Activated CD8-positive, alpha-beta T cell treated with anti-CD3 and anti-CD28 coated beads for 36 hours (primary cell): ENCODE data around the gene PERCC1. TPM values are rescaled to one million over a fixed set of nuclear protein-coding genes. Genes with fewer than 3 reads are reported as not detected.

Experiments
- ATAC-seq: fragments of 200-7000 bp; cut with Tn5 transposase; one replicate; pipeline ENCODE4 v1.10.0; 2021; ENCODE audit warnings: mild to moderate bottlenecking, moderate library complexity
- CTCF ChIA-PET: fragments of 350-600 bp; sonication (Branson Sonifier 250); formaldehyde crosslinking; loops from one replicate; lab custom pipeline; 2021; ENCODE audit warnings: antibody characterized with exemption; lab: Charles Lee
- POLR2A ChIA-PET: fragments of 350-600 bp; sonication (Branson Sonifier 250); formaldehyde crosslinking; loops from one replicate; lab custom pipeline; 2021; ENCODE audit warnings: antibody characterized with exemption; lab: Charles Lee
- DNase-seq: peaks from one replicate; pipeline ENCODE4 v3.0.0-alpha.2; 2020
- H3K27ac Mint-ChIP-seq: one replicate; pipeline ENCODE4 v1.8.0; 2021; ENCODE audit warnings: mild to moderate bottlenecking, mixed read lengths
- H3K27me3 Mint-ChIP-seq: one replicate; pipeline ENCODE4 v1.8.0; 2021; ENCODE audit warnings: mixed read lengths
- H3K36me3 Mint-ChIP-seq: one replicate; pipeline ENCODE4 v1.8.0; 2021; ENCODE audit warnings: low read depth, mixed read lengths
- H3K4me1 Mint-ChIP-seq: one replicate; pipeline ENCODE4 v1.8.0; 2021; ENCODE audit warnings: low read depth, mixed read lengths
- H3K4me3 Mint-ChIP-seq: one replicate; pipeline ENCODE4 v1.8.0; 2021; ENCODE audit warnings: mild to moderate bottlenecking, moderate library complexity, mixed read lengths
- H3K9me3 Mint-ChIP-seq: one replicate; pipeline ENCODE4 v1.8.0; 2021; ENCODE audit warnings: mixed read lengths
- intact Hi-C: fragments of 100-400 bp; cut with micrococcal nuclease; formaldehyde crosslinking; loops from one replicate; pipeline ENCODE4 v1.10.0; 2022
- total RNA-seq, 2 experiments: library from RNA; stranded (reverse); gene quantifications; one replicate each; pipeline ENCODE4 v1.2.3, GENCODE V29; 2021
- TF ChIP-seq, protein P1 (sequence below): fragments of 200-600 bp; IDR thresholded peaks from one replicate; pipeline ENCODE4 v1.8.0; 2022; ENCODE audit warnings: antibody characterized with exemption, mild to moderate bottlenecking

The PERCC1 gene
- total RNA-seq, 2 experiments from 2014 or later = 0.29 TPM; not detected in 1

DNA sequence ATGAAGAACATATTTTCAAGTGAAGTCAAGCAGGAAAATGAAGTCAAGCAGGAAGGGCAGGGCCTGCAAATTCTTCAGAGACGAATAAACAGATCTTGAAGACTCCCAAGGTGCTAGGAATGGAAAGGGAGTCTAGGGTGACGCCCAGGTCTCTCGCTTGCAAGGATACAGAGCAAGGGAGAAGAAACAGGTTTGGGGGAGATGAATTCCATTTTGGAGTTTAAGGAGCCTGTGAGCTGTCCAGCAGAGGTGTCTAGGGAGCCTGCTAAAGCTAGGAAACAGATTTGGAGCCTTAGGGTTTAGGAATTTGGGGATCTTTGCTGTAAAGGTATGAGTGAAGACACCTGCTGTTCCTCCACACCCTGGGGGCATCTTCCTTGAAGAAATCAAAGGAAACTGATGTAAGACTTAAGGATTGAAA lies 14.3 kb upstream of the PERCC1 start:
- no peaks in the 10 kb centered on the region for H3K27me3 Mint-ChIP-seq
- peaks cover 34% of the 10 kb centered on the region for H3K4me1 Mint-ChIP-seq
- peak overlapping the region; percentile 3 for H3K4me3 Mint-ChIP-seq
- no peaks in the 10 kb centered on the region for H3K9me3 Mint-ChIP-seq
- TF ChIP-seq, protein P1, sequence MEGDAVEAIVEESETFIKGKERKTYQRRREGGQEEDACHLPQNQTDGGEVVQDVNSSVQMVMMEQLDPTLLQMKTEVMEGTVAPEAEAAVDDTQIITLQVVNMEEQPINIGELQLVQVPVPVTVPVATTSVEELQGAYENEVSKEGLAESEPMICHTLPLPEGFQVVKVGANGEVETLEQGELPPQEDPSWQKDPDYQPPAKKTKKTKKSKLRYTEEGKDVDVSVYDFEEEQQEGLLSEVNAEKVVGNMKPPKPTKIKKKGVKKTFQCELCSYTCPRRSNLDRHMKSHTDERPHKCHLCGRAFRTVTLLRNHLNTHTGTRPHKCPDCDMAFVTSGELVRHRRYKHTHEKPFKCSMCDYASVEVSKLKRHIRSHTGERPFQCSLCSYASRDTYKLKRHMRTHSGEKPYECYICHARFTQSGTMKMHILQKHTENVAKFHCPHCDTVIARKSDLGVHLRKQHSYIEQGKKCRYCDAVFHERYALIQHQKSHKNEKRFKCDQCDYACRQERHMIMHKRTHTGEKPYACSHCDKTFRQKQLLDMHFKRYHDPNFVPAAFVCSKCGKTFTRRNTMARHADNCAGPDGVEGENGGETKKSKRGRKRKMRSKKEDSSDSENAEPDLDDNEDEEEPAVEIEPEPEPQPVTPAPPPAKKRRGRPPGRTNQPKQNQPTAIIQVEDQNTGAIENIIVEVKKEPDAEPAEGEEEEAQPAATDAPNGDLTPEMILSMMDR = no peak
- peak overlapping the region; percentile 65 for H3K27ac Mint-ChIP-seq
- ChIA-PET POLR2A (no interaction called here), CTCF (interaction anchor here (0.7 kb wide), 1 partner anchor 12 kb away, joined by 3 read pairs; no protein-coding TSS in a partner anchor)
- no peak for DNase-seq
- peaks cover 13% of the 10 kb centered on the region for H3K36me3 Mint-ChIP-seq
- no peak for ATAC-seq
- intact Hi-C loops = no loop called here

DNA sequence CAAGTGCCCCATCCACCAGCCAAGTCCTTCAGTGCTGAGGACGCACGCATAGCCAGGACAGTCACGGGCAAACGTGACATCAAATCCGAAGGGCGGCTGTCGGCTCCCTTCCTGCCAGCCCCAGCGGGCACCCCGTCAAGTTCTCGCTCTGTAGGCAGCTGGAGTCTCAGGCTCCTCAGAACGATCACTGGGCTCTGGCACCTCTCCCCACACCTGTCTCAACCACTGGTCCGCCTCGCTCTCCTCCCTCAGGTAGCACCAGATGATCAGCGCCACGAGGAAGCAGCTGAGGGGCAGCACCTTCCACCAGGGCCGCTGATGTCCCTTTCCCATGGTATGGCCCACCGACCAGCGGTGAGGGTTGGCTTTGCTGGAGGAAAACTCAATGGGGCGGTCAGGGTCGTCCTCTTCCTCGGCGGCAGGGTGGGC lies 10.8 kb upstream of the PERCC1 start:
- POLR2A ChIA-PET = interaction anchor here (0.8 to 2.5 kb wide), 16 partner anchors 8 to 192 kb away, joined by 3 to 14 read pairs (median 5); partner anchors contain the start of genes CRAMP1, IFT140, PERCC1 and TELO2
- Mint-ChIP-seq H3K36me3 (peaks cover 13% of the 10 kb centered on the region), H3K4me1 (peaks cover 30% of the 10 kb centered on the region), H3K4me3 (peak overlapping the region; percentile 83), H3K9me3 (no peaks in the 10 kb centered on the region), H3K27me3 (no peaks in the 10 kb centered on the region), H3K27ac (peak overlapping the region; percentile 97)
- TF ChIP-seq, protein P1 = no peak
- CTCF ChIA-PET = interaction anchor here (1.2 to 2.3 kb wide), 2 partner anchors 56 to 285 kb away, joined by 3 to 10 read pairs; partner anchors contain the start of gene MAPK8IP3
- peak; percentile 18 for DNase-seq
- no peak for ATAC-seq
- intact Hi-C loops = loop anchor here (5.0 kb wide), 1 partner anchor 122 kb away; no protein-coding TSS in a partner anchor

DNA sequence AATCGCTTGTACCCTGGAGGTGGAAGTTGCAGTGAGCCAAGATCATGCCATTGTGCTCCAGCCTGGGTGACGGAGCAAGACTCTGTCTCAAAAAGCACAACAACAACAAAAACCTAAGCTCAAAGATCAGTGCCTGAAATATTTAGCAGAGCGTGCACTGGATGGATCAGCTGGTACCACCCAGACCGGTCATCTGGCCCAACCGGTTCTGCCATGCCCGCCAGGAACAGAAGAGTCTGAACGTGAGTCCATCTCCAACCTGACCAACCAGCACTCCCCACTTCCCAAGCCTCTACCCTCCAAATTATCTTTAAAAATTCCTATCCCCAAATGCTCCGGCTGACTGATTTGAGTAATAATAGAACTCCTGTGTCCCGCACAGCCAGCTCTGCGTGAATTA lies 8.8 kb upstream of the PERCC1 start:
- H3K4me1 Mint-ChIP-seq = peaks cover 25% of the 10 kb centered on the region
- peak overlapping the region; percentile 83 for H3K4me3 Mint-ChIP-seq
- TF ChIP-seq, protein P1 = no peak
- H3K27me3 Mint-ChIP-seq = no peaks in the 10 kb centered on the region
- ChIA-PET POLR2A (interaction anchor here (0.6 to 2.2 kb wide), 4 partner anchors 14 to 283 kb away, joined by 3 to 9 read pairs (median 6); no protein-coding TSS in a partner anchor), CTCF (interaction anchor here (1.1 to 2.3 kb wide), 2 partner anchors 11 to 58 kb away, joined by 3 to 10 read pairs; no protein-coding TSS in a partner anchor)
- intact Hi-C loops = loop anchor here (5.0 kb wide), 1 partner anchor 120 kb away; no protein-coding TSS in a partner anchor
- peaks cover 13% of the 10 kb centered on the region for H3K36me3 Mint-ChIP-seq
- no peaks in the 10 kb centered on the region for H3K9me3 Mint-ChIP-seq
- H3K27ac Mint-ChIP-seq = peak overlapping the region; percentile 97
- ATAC-seq (no peak), DNase-seq (no peak)

DNA sequence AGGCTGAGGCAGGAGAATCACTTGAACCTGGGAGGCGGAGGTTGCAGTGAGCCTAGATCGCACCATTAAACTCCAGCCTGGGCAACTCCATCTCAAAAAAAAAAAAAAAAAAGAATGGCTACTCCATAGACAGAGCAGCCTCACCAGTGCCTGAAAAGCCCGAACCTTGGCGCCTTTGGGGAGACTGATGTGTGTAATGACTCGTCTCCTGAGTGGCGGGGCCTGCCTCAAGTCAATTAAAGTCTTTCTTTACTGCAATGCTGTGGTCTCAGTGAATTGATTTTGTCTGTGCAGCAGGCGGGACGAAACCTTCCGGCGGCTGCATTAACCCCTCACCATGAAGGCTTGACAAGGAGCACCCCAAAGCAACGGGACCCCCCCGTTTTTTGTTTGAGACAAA lies 6.8 kb upstream of the PERCC1 start:
- Mint-ChIP-seq H3K4me3 (no peak overlapping the region), H3K36me3 (peaks cover 8% of the 10 kb centered on the region), H3K27me3 (no peaks in the 10 kb centered on the region), H3K4me1 (peaks cover 13% of the 10 kb centered on the region), H3K9me3 (no peaks in the 10 kb centered on the region), H3K27ac (peak overlapping the region; percentile 38)
- intact Hi-C loops = loop anchor here (5.0 kb wide), 1 partner anchor 118 kb away; no protein-coding TSS in a partner anchor
- ChIA-PET CTCF (no interaction called here), POLR2A (no interaction called here)
- ATAC-seq (no peak), DNase-seq (peak; percentile 28)
- TF ChIP-seq, protein P1 = no peak
